Left ventricle myocardium superior (tissue), 1 donor: ENCODE measurements around the gene GTF3C4. TPM values are rescaled to one million over a fixed set of nuclear protein-coding genes. Genes with fewer than 3 reads are reported as not detected.

ENCODE experiments used
- ATAC-seq: fragments of 200-7000 bp; cut with Tn5 transposase; one replicate; pipeline ENCODE4 v1.9.1; 2020; ENCODE audit warnings: mild to moderate bottlenecking, moderate library complexity
- DNase-seq: peaks from one replicate; pipeline ENCODE4 v3.0.0-alpha.2; 2020
- intact Hi-C: fragments of 100-400 bp; cut with micrococcal nuclease; formaldehyde crosslinking; loops from one replicate; pipeline ENCODE4 v1.11.0; 2022
- total RNA-seq: library from RNA; stranded (reverse); fragmentation: NEBNext Ultra II Directional; extraction: Animal tissue kit (Norgen Biotek cat#: 25700); gene quantifications from one replicate; pipeline ENCODE4 v1.2.1, GENCODE V29; 2021
- donor health status: DM: no; HTN: yes; CAD: no; lungs with severe emphysema.

Gene GTF3C4
- total RNA-seq, 1 donor from 2014 or later: 9.9 TPM

DNA sequence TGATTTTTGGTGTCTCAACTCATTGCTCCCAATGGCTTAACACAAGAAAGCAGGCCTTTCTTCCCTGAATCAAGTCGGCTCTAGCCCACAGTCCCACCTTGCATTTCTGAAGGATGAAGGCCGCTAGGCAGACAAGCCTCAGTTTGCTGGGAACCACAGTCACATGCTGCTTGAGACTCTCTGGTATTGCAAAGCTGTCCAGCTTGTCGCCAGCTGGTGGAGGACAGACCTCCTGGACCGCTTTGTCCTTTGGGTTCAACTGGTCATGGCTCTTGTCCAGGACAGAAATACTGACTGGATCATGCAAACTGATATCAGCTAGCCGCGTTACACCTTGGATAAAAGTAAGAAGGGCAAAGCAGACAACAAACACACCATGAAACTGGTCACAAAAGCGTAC lies 23.5 kb upstream of the GTF3C4 start:
- no peak for ATAC-seq
- no peak for DNase-seq
- intact Hi-C loops: no loop called here

DNA sequence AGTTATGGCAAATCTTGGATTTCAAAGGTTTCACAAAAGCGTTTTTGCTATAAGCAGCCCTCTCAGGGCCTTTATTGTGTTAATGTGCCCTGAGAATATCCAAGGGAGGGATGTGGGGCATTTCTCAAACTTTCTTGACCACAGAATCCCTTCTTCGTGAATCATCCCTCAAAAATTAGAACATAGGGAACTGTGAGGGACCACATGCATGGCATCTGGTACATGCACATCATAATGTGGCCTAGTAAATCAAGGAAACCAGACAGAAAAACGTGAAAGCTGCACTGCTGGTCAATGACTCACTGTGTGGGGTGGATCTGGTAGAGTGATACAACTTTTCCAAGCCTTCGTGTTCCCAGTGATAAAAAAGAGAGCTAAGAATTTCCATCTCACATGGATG lies 22.9 kb upstream of the GTF3C4 start:
- DNase-seq (no peak), ATAC-seq (no peak)
- intact Hi-C loops: no loop called here

DNA sequence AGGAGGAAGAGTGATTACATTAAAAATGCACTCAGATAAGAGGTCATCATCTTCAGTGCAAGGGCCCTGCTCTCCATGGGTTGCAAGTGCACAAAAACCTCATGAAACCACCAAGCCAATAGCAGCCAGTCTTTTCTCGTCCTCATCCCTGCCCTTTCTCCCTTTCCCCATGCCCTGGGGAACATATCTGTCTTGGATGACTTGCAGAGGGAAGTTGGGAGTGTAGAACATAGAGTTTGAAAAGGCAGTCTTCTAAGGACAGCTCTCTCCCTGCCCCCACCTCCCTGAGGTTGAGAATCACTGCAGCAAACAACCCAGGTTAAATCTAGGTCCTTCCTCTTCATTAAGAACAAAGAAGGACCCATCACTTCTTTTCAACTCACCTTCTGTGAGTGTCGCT lies 22.5 kb upstream of the GTF3C4 start:
- DNase-seq (no peak), ATAC-seq (no peak)
- intact Hi-C loops: no loop called here

DNA sequence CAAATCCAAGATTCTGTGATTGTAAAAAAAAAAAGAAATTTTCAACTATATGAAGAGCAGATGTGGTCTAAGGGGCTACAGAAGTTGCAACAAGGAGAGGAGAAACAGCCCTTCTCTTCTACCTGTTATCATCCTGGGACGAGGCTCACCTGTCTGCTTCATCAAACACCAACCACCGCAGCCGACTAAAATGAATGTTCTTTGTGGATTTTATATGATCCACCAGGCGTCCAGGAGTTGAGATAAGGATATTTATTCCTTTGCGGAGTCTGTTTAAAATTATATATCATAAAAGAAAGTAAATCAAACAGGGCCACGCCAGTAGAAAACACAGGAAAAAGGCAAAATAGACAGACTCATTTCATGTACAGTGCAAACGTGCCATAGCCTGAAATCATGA lies 22.0 kb upstream of the GTF3C4 start:
- intact Hi-C loops: no loop called here
- ATAC-seq: no peak
- DNase-seq: no peak

DNA sequence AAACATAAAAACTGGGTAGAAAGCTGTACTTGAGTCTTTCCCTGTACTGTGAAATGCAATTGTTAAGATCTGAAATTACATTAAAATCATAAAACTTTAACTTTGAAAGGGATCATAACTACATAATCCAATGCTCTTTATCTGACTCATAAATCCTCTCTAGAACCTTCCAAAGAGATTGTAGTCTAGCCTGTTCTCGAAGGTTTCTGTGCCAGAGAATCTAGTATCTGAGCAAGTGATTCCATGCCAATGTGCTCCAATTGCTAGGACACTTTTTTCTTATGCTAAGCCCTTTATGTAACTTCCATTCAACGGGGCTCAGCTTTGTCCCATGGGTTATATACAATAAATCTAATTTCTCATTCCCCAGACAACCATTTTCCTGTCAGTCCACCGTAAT lies 21.6 kb upstream of the GTF3C4 start:
- intact Hi-C loops: no loop called here
- ATAC-seq (no peak), DNase-seq (no peak)

DNA sequence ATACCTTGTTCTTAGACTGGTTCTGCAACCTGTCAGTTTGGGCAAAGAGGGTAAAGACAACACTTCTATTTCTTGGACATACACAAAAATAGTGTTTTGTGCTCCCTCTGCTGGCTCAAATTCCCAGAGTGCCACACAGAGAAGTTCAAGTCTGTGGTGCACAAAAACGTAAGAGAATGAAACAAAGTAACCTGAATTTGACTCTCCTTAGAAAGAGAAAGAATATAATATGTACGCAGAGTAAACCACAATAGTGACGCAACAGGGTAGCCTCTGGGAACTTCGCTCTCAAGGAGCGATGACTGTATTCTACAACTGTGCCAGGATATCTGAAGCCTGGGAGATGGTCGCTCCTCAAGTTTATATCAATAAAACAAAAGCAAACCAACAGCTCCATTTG lies 19.0 kb upstream of the GTF3C4 start:
- intact Hi-C loops: no loop called here
- ATAC-seq: no peak
- no peak for DNase-seq

DNA sequence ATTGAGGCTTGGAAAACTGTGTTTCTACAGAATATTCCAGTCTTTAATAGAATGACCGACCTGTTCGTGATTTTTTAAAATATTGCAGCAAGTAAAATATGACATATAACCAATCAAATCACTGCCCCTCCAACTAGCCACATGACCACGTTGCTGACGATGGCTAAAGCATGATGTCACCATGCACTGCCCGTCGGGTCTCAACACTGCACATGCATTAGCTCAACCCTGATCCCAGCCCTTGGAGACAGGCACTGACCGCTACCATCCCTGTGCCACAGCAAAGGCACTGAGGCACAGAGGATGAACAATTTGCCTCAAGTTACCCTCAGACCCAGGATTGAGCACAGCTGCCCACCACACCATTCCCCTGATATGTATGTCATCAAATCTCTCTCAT lies 14.0 kb upstream of the GTF3C4 start:
- intact Hi-C loops: no loop called here
- ATAC-seq: no peak

DNA sequence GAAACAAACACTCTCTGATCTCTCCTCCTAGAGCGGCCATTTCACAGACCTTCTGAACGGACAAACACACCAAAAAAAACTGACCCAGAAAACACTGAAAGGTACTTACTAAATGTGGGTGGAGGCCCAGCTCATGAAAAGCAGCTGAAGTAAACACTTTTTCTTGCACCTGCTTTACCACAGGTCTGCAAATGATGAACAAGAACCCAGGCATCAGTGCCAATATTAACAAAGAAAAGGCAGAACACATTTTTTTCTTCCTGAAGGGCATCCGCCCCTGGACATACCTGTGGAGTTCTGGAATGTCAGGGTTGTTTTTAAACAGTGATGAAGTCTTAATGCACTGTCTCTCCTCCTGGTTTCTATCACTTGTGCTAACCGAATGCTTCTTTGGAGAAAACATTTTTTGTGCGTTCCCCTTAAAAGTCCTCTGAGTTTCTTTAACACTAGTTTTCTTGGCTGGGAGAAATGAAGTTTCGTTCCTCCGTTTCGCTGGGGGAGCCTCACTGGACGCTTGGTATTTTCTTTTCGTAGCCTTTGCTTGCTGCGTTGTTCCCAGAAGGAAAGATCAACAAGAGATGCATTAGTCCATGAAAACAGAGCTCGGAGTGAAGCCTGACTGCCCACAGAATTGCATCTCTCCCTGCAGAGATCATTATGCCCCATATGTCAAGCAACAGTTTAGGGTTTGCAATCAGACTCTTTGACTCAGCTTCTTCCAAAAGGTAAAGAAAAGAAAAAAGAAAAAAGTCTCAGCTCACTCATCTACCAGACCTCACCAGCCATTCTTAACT lies 7.9 kb upstream of the GTF3C4 start:
- DNase-seq: no peak
- no peak for ATAC-seq
- intact Hi-C loops: no loop called here

More for the DNA sequence above, 14.0 kb upstream of the GTF3C4 start:
- no peak for DNase-seq

DNA sequence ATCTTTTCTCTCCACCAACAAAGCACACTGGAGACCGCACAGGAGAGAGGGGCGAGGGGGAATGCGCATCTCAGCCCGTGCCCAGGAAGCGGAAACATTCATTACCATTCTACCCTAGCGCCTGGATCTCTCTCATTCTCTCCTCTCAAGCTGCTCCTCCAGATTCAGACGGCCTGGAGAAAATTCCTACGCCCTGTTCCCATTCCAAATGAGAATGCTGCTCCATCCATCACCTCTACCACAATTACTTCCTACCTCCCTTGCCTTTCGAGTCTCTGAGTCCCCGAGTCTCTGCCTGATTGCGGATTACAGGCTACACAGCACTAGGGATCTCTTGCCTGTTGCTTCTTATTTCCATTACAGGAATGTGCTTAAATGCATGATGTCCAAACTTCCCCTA lies 7.1 kb upstream of the GTF3C4 start:
- DNase-seq: no peak
- intact Hi-C loops: no loop called here
- no peak for ATAC-seq

DNA sequence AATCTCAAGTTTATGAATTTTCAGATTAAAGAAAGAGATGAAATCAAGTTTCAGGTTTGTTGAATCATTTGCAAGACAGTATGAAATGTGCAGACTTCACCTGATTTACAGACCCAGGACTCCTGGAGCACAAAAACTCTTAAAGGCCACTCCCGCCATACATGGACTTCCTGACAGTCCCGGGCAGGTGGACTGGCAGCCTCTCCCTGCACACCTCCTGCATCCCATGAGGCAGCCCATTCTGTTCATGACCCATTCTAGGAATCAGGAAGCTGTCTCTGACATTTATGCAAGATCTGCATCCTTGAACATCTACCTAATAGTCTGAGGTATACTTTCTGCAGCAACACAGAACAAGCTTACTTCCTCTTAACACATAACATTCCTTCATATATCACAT lies 6.4 kb upstream of the GTF3C4 start:
- no peak for ATAC-seq
- no peak for DNase-seq
- intact Hi-C loops: no loop called here

DNA sequence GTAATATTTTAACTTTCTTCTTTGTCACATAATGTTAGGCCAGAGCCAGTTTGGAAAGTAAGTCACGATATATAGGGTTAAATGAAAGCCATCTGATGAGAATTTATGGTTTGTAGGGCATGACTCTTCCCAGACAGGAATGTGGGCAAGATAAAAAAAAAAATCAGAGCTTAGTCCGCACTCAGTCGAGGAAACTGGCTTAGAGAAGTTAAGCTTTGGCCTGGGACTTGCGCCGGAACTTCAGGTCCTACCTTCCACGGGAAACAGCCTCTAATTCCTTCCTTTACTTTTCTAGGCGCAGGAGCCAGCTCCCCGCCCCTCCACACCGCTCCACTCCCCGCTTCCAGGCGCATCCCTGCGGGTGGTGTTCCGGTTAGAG lies 956 bp upstream of the GTF3C4 start:
- ATAC-seq (peak; percentile 54), DNase-seq (no peak)
- intact Hi-C loops: no loop called here

DNA sequence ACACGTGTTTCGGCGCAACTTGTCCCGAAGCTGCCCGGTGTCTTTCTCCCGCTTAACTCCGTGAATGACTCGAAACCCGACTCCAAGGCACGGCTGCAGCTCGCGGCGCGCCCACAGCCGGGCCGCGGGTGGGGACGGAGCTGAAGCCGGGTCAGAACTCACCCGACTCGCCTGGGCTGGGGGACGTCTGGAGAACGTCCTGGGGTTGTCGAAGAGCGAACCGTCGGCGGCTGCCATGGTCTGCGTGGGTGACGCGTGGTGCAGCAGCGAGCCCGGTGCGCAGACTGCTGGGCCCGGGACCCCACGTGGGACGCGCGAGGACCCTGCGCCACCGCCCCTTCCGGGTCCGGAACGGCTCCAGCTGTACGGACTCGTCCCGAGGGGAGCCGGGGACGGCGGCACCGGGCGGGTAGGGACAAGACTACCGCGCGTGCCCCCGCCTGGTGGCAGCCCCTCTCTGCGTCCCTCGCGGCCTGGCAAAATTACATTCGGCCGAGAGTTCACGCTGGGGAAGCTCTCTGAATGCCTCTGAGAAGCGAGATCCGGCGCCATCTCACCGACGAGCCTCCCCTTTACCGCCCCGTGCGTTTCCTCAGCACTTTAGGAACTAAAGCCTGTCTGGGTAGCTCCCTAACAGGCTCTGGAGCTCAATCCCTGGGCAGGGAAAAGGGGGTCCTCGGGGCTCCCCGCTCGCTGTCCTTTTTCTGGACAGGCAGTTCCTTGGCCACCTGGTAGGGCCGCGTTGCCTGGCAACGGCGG lies 387 bp upstream of the GTF3C4 start, which contains the start of gene DDX31:
Gene DDX31, minus strand, starts transcription at position 286 of the 759 bp plus-strand sequence. Its CDS starts 49 bp downstream, at position 237.
- ATAC-seq (peak; percentile 98), DNase-seq (peak; percentile 94)
- intact Hi-C loops: no loop called here

DNA sequence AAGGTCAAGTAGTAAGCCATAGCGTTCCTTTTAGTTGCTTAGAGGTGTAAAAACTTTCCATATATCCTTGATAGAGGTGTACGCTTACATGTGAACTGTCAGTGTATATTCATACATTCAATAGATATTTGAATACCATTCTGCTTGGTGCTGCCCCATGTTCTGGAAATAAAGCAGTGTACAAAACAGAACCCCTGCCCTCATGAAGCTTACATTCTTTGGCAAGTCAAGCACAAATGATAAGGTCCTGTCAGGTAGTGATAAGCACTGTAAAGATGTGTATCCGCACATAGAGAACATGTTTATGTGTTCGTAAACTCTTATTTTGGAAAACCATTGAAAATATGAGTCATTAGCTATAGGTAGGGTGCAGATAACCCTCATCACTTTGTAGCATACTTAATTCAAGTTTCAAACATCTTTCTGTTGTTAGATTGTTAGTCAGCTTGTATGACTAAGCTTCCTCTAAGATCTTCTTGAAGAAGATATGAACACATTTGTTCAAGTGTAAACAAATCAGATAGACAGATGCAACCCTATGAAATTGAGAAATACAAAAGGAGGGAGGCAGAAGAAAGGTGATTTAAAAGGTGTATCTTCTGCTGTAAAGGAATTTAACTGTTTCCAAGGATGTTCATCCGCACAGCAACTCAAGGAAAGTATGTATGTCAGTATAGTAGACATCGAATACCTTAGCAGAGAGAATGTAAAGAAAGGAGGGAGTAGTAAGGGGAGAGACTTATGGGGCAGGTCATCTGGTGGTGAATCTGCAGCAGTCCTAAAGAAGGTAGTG lies 1.6 kb downstream of the GTF3C4 start:
- intact Hi-C loops: no loop called here
- no peak for DNase-seq
- no peak for ATAC-seq

DNA sequence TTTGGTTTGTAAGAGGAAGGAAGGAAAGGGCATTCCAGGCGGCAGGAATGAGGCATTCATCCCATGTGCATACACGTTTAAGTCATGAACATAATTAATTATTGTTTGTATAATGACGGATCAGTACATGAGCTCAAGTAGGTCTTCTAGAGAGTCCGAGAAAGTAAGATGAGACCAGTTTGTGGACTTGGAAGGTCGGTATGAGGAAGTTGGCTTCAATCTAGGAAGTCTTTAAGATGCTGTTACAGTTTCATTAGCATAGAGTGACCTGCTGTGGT lies 2.1 kb downstream of the GTF3C4 start:
- ATAC-seq: no peak
- no peak for DNase-seq
- intact Hi-C loops: no loop called here

DNA sequence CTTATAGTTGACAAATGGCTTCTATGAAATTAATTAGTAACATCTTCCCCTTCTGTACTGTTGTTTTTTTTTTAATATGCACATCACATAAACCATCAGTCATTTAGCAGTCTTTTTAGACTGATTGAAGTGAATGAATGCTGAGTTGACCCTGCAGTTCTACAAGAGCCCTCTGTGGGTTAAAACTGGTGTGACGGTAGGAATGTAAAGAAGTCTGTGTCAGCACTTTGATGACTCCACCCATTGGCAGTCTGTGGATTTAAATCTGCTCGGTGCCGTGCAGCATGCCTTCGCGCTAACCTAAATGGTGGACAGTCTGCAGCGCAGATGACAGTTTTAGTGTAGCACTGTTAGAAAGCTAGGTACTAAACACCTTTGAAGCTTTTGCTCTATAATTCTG lies 3.1 kb downstream of the GTF3C4 start:
- no peak for DNase-seq
- intact Hi-C loops: no loop called here

DNA sequence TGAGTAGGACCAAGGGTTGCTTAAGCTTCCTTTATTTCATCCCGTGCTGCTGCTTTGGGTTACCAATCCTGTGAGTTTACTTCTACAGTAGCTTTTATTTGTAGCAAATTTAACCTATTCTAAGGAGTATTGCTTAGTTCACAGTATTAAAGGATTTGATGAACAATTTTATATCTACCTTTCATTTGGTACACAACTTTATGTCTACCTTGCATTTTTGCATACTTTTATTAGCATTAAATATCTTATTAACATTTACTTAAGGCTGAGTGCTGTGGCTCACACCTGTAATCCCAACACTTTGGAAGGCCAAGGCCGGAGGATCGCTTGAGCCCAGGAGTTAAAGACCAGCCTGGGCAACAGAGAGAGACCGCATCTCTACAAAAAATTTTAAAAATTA lies 4.2 kb downstream of the GTF3C4 start:
- intact Hi-C loops: no loop called here
- ATAC-seq (no peak), DNase-seq (no peak)

More for the DNA sequence above, 3.1 kb downstream of the GTF3C4 start:
- ATAC-seq: no peak

DNA sequence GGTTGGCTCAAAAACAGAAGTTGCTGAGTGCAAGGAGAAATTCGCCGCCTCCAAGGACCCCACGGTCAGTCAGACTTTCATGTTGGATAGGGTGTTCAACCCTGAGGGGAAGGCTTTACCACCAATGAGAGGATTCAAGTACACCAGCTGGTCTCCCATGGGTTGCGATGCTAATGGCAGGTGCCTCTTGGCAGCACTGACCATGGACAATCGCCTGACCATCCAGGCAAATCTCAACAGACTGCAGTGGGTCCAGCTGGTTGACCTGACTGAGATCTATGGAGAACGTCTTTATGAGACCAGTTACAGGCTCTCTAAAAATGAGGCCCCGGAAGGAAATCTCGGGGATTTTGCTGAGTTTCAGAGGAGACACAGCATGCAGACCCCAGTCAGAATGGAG lies 7.7 kb downstream of the GTF3C4 start:
- intact Hi-C loops: no loop called here
- ATAC-seq: no peak
- DNase-seq: no peak

DNA sequence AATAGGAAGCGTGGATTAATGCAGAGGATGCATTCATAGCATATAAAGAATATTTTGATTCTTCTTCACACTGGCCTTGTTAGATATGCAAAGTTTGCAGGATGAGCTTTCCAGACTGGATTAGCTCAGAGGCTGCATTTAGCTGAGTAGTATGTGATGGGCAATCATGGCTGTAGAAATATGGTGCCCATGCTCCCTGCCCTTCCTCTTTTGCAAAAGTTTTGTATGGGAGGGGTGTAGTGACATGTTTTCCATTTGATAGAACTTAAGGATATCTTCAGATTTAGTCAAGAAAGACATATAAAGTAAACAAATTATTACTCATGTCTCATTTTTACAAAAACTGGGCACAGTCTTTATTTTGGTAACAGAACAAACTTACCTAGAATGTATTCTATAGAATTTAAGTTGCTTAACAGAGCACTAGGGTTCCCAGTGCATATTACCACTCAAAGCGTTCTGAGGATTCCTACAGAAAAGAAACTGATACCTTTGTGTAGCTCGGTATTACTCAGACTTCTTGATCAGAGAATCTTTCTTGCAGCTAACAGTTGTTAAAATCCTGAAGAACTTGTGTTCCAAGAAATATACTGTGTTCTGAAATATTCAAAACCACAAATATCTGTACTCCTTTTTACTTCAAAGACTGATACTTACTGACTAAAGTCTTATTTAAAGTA lies 9.8 kb downstream of the GTF3C4 start:
- intact Hi-C loops: no loop called here
- no peak for DNase-seq
- ATAC-seq: no peak

DNA sequence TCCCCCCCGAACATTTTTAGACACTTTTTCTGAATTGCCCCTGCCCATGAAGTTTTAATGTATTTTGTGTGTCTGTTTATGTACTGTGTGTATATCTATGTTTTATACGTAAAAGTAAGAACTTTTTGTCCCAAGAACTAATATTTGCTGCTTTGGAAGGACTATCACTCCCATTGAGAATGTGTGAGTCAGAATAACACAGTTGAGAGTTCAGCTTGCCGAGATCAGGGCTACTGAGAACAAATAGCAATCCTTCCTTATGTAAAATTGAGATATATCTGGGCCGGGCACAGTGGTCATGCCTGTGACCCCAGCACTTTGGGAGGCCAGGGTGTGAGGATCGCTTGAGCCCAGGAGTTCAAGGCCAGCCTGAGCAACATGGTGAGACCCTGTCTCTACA lies 11.3 kb downstream of the GTF3C4 start:
- no peak for DNase-seq
- intact Hi-C loops: no loop called here
- ATAC-seq: no peak

DNA sequence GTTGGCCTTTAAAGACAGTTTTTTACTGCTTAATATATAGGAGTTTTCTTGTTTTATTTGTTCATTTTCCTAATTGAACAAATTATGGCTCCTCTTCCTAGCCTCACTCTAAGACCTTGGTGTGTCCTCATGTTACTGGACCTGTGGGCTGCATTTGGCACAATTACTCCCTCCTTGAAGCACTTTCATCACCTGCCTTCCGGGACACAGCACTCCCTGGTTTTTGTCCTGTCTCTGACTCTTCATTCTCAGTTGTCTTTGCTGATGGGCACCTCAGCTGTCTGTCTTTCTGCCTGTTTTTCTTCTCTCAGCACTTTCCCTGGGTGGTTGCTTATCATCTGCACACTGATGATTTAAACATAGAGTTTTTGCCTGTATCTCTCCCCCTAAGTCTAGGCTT lies 13.6 kb downstream of the GTF3C4 start:
- intact Hi-C loops: no loop called here
- no peak for DNase-seq

More for the DNA sequence above, 13.6 kb downstream of the GTF3C4 start:
- ATAC-seq: peak; percentile 84
